Osteoblast (primary cell): ENCODE measurements around the gene OR56A3. TPM values are rescaled to one million over a fixed set of nuclear protein-coding genes. Genes with fewer than 3 reads are reported as not detected.

Experiments
- DNase-seq: peaks from one replicate; pipeline ENCODE4 v3.0.0; 2011; ENCODE audit warnings: low spot score, mixed read lengths; ENCODE audit not compliant: insufficient read length; ENCODE audit errors: missing footprints
- H2AFZ ChIP-seq: 2 replicates; pipeline ENCODE4 v1.6.0; 2011; ENCODE audit warnings: mild to moderate bottlenecking, low read length
- H3K27ac ChIP-seq: 2 replicates; pipeline ENCODE4 v1.5.1; 2011; ENCODE audit warnings: mild to moderate bottlenecking, low read depth, low read length, moderate library complexity
- H3K27me3 ChIP-seq: 2 replicates; pipeline ENCODE4 v1.6.0; 2012; ENCODE audit warnings: mild to moderate bottlenecking, control low read depth, inconsistent platforms, low read length, moderate library complexity; ENCODE audit not compliant: insufficient read depth
- H3K36me3 ChIP-seq: 2 replicates; pipeline ENCODE4 v1.5.1; 2011; ENCODE audit warnings: mild to moderate bottlenecking, low read length, control low read depth, moderate library complexity; ENCODE audit not compliant: insufficient read depth
- H3K4me1 ChIP-seq: 2 replicates; pipeline ENCODE4 v1.5.1; 2011; ENCODE audit warnings: mild to moderate bottlenecking, low read length, control low read depth, moderate library complexity; ENCODE audit not compliant: insufficient read depth
- H3K4me2 ChIP-seq: 2 replicates; pipeline ENCODE4 v1.6.0; 2011; ENCODE audit warnings: mild to moderate bottlenecking, low read length; ENCODE audit not compliant: insufficient read depth
- H3K4me3 ChIP-seq: fragments of 200-600 bp; sonication (generic); 3 replicates; pipeline ENCODE4 v1.5.1; 2012; ENCODE audit warnings: mild to moderate bottlenecking, low read length, inconsistent platforms; ENCODE audit not compliant: insufficient read depth
- H3K79me2 ChIP-seq: 2 replicates; pipeline ENCODE4 v1.6.0; 2012; ENCODE audit warnings: mild to moderate bottlenecking, low read length, control low read depth, inconsistent platforms; ENCODE audit not compliant: insufficient read depth
- H3K9me3 ChIP-seq: 2 replicates; pipeline ENCODE4 v1.5.1; 2011; ENCODE audit warnings: low read depth, low read length, control low read depth
- H4K20me1 ChIP-seq: 2 replicates; pipeline ENCODE4 v1.6.0; 2012; ENCODE audit warnings: mild to moderate bottlenecking, low read length, control low read depth; ENCODE audit not compliant: insufficient read depth
- CTCF ChIP-seq: IDR thresholded peaks from 2 replicates; pipeline ENCODE4 v1.5.1; 2011; ENCODE audit warnings: mild to moderate bottlenecking, low read depth, low read length, moderate library complexity; ENCODE audit errors: extremely low read depth
- total RNA-seq: library from RNA; depleted of rRNA; stranded (reverse); fragments of >200 nt; gene quantifications from 2 replicates; pipeline ENCODE4 v1.2.3, GENCODE V29; 2012

OR56A3 gene
- total RNA-seq, 1 donor: not detected

GRCh38 chr11:5986885-5987284, 44.8 kb downstream of the OR56A3 start, which contains the start of gene OR52L1:
TSS of gene OR52L1 (minus strand) at chr11:5986985. CDS start at chr11:5986930, 55 bp downstream.
- no peak for TF ChIP-seq CTCF
- Histone ChIP-seq H3K27ac (no peak within 1 kb of the TSS), H3K36me3 (no peaks in the 10 kb centered on the region), H3K4me2 (no peak within 1 kb of the TSS), H3K9me3 (peaks cover 3% of the 10 kb centered on the region), H3K27me3 (no peaks in the 10 kb centered on the region), H3K79me2 (no peaks in the 10 kb centered on the region), H2AFZ (no peak within 1 kb of the TSS), H3K4me3 (no peak within 1 kb of the TSS), H4K20me1 (no peaks in the 10 kb centered on the region), H3K4me1 (no peaks in the 10 kb centered on the region)
- DNase-seq: no peak

DNA sequence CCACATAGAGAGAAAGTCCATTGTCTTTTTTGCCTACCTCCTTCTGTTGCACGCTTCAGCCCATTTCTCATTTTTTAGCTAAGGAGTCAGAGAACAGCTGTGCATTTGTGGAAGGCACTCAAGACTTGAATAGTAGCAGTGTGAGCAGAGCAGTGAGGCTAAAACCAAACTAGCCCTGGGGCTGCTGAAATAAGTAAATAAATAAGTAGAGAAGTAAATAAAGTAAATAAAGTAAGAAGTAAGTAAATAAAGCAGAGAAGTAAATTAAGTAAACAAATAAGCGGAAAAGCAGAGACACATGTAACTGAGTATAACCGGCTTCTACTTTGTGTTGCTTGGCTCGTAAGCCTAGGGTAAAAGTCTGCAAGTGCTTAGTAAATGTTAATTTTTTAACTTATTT, 47.2 kb downstream of the OR56A3 start:
- Histone ChIP-seq H4K20me1 (no peaks in the 10 kb centered on the region), H2AFZ (no peak overlapping the region), H3K79me2 (no peaks in the 10 kb centered on the region), H3K36me3 (no peaks in the 10 kb centered on the region), H3K27ac (no peak overlapping the region), H3K27me3 (no peaks in the 10 kb centered on the region), H3K4me3 (no peak overlapping the region), H3K9me3 (no peaks in the 10 kb centered on the region), H3K4me2 (no peak overlapping the region), H3K4me1 (no peaks in the 10 kb centered on the region)
- DNase-seq: no peak
- no peak for TF ChIP-seq CTCF

- Histone ChIP-seq H3K79me2 (no peaks in the 10 kb centered on the region), H3K4me1 (no peaks in the 10 kb centered on the region), H3K4me2 (no peak overlapping the region), H3K27ac (no peak overlapping the region), H3K4me3 (no peak overlapping the region), H3K36me3 (no peaks in the 10 kb centered on the region), H2AFZ (no peak overlapping the region), H3K27me3 (no peaks in the 10 kb centered on the region), H3K9me3 (no peaks in the 10 kb centered on the region), H4K20me1 (no peaks in the 10 kb centered on the region)
- peak; percentile 59 for DNase-seq
- no peak for TF ChIP-seq CTCF
Measured at GRCh38 chr11:5992150-5992549, 50.1 kb downstream of the OR56A3 start.

DNA sequence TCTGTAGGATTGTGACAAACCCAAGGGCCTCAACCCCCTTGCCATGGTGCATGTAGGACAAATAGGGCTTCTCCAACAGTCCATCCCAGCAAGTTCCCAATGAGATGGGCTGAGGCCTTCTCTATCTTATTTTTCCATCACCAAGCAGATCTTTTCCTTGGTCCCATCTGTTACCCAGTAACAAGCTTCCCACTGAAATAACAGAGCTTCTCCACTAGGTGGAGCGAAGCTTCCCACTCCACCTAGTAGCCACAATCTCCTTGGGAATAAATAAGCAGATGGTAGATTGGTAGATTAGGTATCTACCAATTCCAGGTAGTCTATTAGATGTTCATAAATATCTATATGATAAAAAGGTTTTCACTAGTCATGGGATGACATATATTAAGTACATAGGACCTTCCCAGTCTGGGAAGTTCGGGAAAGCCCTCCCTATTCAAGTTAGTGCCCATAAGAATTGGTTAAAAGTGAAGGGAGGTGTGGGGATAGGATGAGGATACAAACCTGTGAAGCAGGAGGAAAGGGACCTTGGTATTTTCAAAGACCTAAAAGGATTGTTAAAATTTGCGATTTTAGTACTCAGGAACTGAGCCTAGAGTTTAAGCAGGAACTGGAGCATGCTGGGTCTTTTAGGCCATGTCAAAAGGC, 50.7 kb downstream of the OR56A3 start:
- H3K4me1 ChIP-seq: no peaks in the 10 kb centered on the region
- no peaks in the 10 kb centered on the region for H3K36me3 ChIP-seq
- H3K79me2 ChIP-seq: no peaks in the 10 kb centered on the region
- H3K4me3 ChIP-seq: no peak overlapping the region
- peak; percentile 52 for TF ChIP-seq CTCF
- no peak overlapping the region for H2AFZ ChIP-seq
- no peak overlapping the region for H3K4me2 ChIP-seq
- no peaks in the 10 kb centered on the region for H3K27me3 ChIP-seq
- H3K9me3 ChIP-seq: no peaks in the 10 kb centered on the region
- H3K27ac ChIP-seq: no peak overlapping the region
- no peaks in the 10 kb centered on the region for H4K20me1 ChIP-seq
- no peak for DNase-seq
